Activated naive CD4-positive, alpha-beta T cell treated with anti-CD3 and anti-CD28 coated beads, Interleukin-2, amount 50 U/mL, for 24 hours (primary cell): ENCODE results near the gene LGALS9.

Experiments used
- H3K27ac Mint-ChIP-seq: one replicate; pipeline ENCODE4 v1.8.0; 2021; ENCODE audit warnings: mild to moderate bottlenecking, mixed read lengths
- H3K27me3 Mint-ChIP-seq: one replicate; pipeline ENCODE4 v1.8.0; 2021; ENCODE audit warnings: mixed read lengths
- H3K36me3 Mint-ChIP-seq: one replicate; pipeline ENCODE4 v1.8.0; 2021; ENCODE audit warnings: mixed read lengths
- H3K4me1 Mint-ChIP-seq: one replicate; pipeline ENCODE4 v1.8.0; 2021; ENCODE audit warnings: mixed read lengths
- H3K4me3 Mint-ChIP-seq: one replicate; pipeline ENCODE4 v1.8.0; 2021; ENCODE audit warnings: mild to moderate bottlenecking, mixed read lengths
- H3K9me3 Mint-ChIP-seq: one replicate; pipeline ENCODE4 v1.8.0; 2021; ENCODE audit warnings: mixed read lengths

LGALS9 gene

GRCh38 chr17:27598337-27599050, 32.5 kb upstream of the LGALS9 start:
- H3K27ac Mint-ChIP-seq = no peak overlapping the region
- no peaks in the 10 kb centered on the region for H3K27me3 Mint-ChIP-seq
- H3K9me3 Mint-ChIP-seq = no peaks in the 10 kb centered on the region
- H3K4me1 Mint-ChIP-seq = peaks cover 7% of the 10 kb centered on the region
- H3K4me3 Mint-ChIP-seq = no peak overlapping the region
- peaks cover 1% of the 10 kb centered on the region for H3K36me3 Mint-ChIP-seq

GRCh38 chr17:27600471-27600870, 30.5 kb upstream of the LGALS9 start:
- H3K36me3 Mint-ChIP-seq = peaks cover 1% of the 10 kb centered on the region
- H3K9me3 Mint-ChIP-seq = no peaks in the 10 kb centered on the region
- no peaks in the 10 kb centered on the region for H3K27me3 Mint-ChIP-seq
- H3K4me3 Mint-ChIP-seq = no peak overlapping the region
- H3K4me1 Mint-ChIP-seq = peaks cover 7% of the 10 kb centered on the region
- H3K27ac Mint-ChIP-seq = no peak overlapping the region

GRCh38 chr17:27601069-27601974, 29.7 kb upstream of the LGALS9 start:
- H3K36me3 Mint-ChIP-seq = peaks cover 1% of the 10 kb centered on the region
- peaks cover 4% of the 10 kb centered on the region for H3K4me1 Mint-ChIP-seq
- no peak overlapping the region for H3K27ac Mint-ChIP-seq
- no peak overlapping the region for H3K4me3 Mint-ChIP-seq
- H3K9me3 Mint-ChIP-seq = no peaks in the 10 kb centered on the region
- H3K27me3 Mint-ChIP-seq = no peaks in the 10 kb centered on the region

GRCh38 chr17:27601975-27602302, 29.0 kb upstream of the LGALS9 start:
- no peaks in the 10 kb centered on the region for H3K36me3 Mint-ChIP-seq
- no peak overlapping the region for H3K27ac Mint-ChIP-seq
- H3K9me3 Mint-ChIP-seq = no peaks in the 10 kb centered on the region
- no peak overlapping the region for H3K4me3 Mint-ChIP-seq
- peaks cover 4% of the 10 kb centered on the region for H3K4me1 Mint-ChIP-seq
- no peaks in the 10 kb centered on the region for H3K27me3 Mint-ChIP-seq

- Mint-ChIP-seq H3K36me3 (no peaks in the 10 kb centered on the region), H3K27me3 (no peaks in the 10 kb centered on the region), H3K4me1 (peaks cover 4% of the 10 kb centered on the region), H3K9me3 (no peaks in the 10 kb centered on the region), H3K27ac (no peak overlapping the region), H3K4me3 (no peak overlapping the region)
These were observed 28.1 kb upstream of the LGALS9 start for GRCh38 chr17:27602721-27603420.

GRCh38 chr17:27603421-27603770, 27.6 kb upstream of the LGALS9 start:
- Mint-ChIP-seq H3K36me3 (peaks cover 2% of the 10 kb centered on the region), H3K27ac (no peak overlapping the region), H3K9me3 (no peaks in the 10 kb centered on the region), H3K4me1 (peaks cover 4% of the 10 kb centered on the region), H3K4me3 (no peak overlapping the region), H3K27me3 (no peaks in the 10 kb centered on the region)

- no peak overlapping the region for H3K4me3 Mint-ChIP-seq
- H3K27me3 Mint-ChIP-seq = no peaks in the 10 kb centered on the region
- H3K9me3 Mint-ChIP-seq = no peaks in the 10 kb centered on the region
- H3K27ac Mint-ChIP-seq = no peak overlapping the region
- H3K36me3 Mint-ChIP-seq = peaks cover 2% of the 10 kb centered on the region
- H3K4me1 Mint-ChIP-seq = peaks cover 4% of the 10 kb centered on the region
These were observed 26.9 kb upstream of the LGALS9 start for GRCh38 chr17:27603880-27604794.

GRCh38 chr17:27605409-27605808, 25.6 kb upstream of the LGALS9 start:
- H3K4me1 Mint-ChIP-seq = no peaks in the 10 kb centered on the region
- no peaks in the 10 kb centered on the region for H3K9me3 Mint-ChIP-seq
- no peak overlapping the region for H3K4me3 Mint-ChIP-seq
- H3K27me3 Mint-ChIP-seq = no peaks in the 10 kb centered on the region
- peaks cover 2% of the 10 kb centered on the region for H3K36me3 Mint-ChIP-seq
- H3K27ac Mint-ChIP-seq = no peak overlapping the region

GRCh38 chr17:27607521-27608091, 23.4 kb upstream of the LGALS9 start:
- peaks cover 5% of the 10 kb centered on the region for H3K36me3 Mint-ChIP-seq
- peaks cover 4% of the 10 kb centered on the region for H3K4me1 Mint-ChIP-seq
- H3K27me3 Mint-ChIP-seq = no peaks in the 10 kb centered on the region
- no peak overlapping the region for H3K4me3 Mint-ChIP-seq
- no peak overlapping the region for H3K27ac Mint-ChIP-seq
- H3K9me3 Mint-ChIP-seq = no peaks in the 10 kb centered on the region

- Mint-ChIP-seq H3K9me3 (no peaks in the 10 kb centered on the region), H3K4me3 (no peak overlapping the region), H3K4me1 (peaks cover 4% of the 10 kb centered on the region), H3K27me3 (no peaks in the 10 kb centered on the region), H3K27ac (peak overlapping the region; percentile 30), H3K36me3 (peaks cover 5% of the 10 kb centered on the region)
These were observed 22.4 kb upstream of the LGALS9 start for GRCh38 chr17:27608328-27609230.

GRCh38 chr17:27609611-27610303, 21.2 kb upstream of the LGALS9 start:
- no peak overlapping the region for H3K27ac Mint-ChIP-seq
- H3K27me3 Mint-ChIP-seq = no peaks in the 10 kb centered on the region
- no peaks in the 10 kb centered on the region for H3K9me3 Mint-ChIP-seq
- no peak overlapping the region for H3K4me3 Mint-ChIP-seq
- H3K36me3 Mint-ChIP-seq = peaks cover 7% of the 10 kb centered on the region
- H3K4me1 Mint-ChIP-seq = peaks cover 4% of the 10 kb centered on the region

GRCh38 chr17:27610304-27610677, 20.7 kb upstream of the LGALS9 start:
- peaks cover 12% of the 10 kb centered on the region for H3K36me3 Mint-ChIP-seq
- no peak overlapping the region for H3K4me3 Mint-ChIP-seq

GRCh38 chr17:27612160-27612770, 18.7 kb upstream of the LGALS9 start:
- no peak overlapping the region for H3K27ac Mint-ChIP-seq
- H3K27me3 Mint-ChIP-seq = no peaks in the 10 kb centered on the region
- peaks cover 18% of the 10 kb centered on the region for H3K4me1 Mint-ChIP-seq
- peaks cover 21% of the 10 kb centered on the region for H3K36me3 Mint-ChIP-seq
- H3K4me3 Mint-ChIP-seq = no peak overlapping the region
- H3K9me3 Mint-ChIP-seq = no peaks in the 10 kb centered on the region

More at GRCh38 chr17:27610304-27610677, 20.7 kb upstream of the LGALS9 start:
- no peaks in the 10 kb centered on the region for H3K9me3 Mint-ChIP-seq
- no peak overlapping the region for H3K27ac Mint-ChIP-seq
- H3K4me1 Mint-ChIP-seq = peaks cover 4% of the 10 kb centered on the region
- no peaks in the 10 kb centered on the region for H3K27me3 Mint-ChIP-seq
